ENCODE results near the gene POU2F2. TPM values are rescaled to one million over a fixed set of nuclear protein-coding genes. Genes with fewer than 3 reads are reported as not detected.

Gene POU2F2
- total and polyA plus RNA-seq, 3 experiments from 2014 or later, result 8.5 to 47.9 (median 46.7) TPM

DNA sequence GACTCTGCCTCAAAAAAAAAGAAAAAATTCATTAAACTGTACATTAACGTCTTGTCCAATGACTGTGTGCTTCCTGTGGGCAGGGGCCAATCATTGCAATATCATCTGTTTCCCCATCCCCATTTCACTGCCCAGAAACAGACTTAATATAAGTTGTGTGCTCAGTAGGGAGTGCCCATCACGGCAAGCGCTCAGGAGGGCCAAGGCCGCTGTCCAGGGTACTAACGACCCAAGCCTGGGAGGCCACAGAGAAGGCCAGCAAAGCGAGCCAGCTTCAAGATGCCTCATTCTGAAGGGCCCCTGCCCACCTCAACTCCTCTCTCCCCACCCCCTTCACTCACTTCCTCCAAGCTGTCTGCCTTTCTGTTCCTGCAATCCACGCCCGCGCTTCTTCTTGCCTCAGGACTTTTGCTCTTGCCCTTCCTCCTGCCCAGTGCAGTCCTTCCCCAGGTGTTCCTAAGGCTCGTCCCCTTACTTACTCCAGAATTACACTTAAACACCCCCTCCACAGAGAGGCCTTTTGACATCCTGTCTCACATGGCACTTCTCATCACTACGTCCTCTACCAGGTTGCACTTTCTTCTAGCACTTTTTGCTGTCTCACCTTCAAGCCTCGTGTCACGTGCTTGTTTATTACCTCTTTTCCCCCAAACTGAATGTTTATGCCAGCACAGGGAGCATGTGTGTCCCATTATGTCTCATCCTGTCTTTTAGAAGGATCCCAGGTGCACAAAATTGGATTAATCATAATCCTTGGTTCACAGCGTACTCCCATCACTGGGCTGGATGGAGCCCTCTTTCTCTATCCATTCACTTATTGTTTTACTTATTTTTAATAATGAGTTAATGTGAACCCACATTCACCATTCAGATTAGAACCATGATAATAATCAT, 11.3 kb upstream of the POU2F2 start:
- CTCF ChIA-PET, result no interaction called here
- Histone ChIP-seq H3K4me3 (ENCODE audit: low read length) (no peak overlapping the region), H3K9me3 (ENCODE audit: low read length) (no peaks in the 10 kb centered on the region), H3K36me3 (ENCODE audit: insufficient read depth, low read length) (no peaks in the 10 kb centered on the region), H3K27me3 (ENCODE audit: insufficient read depth, low read length, poor library complexity, severe bottlenecking) (no peaks in the 10 kb centered on the region), H3K4me1 (ENCODE audit: insufficient read depth, low read length) (peaks cover 11% of the 10 kb centered on the region), H3K27ac (ENCODE audit: low read depth, low read length) (no peak overlapping the region)
- Mint-ChIP-seq H3K4me3 (no peak overlapping the region), H3K27ac (peak overlapping the region in 2 of 8 donors; percentile 52 to 73), H3K9me3 (no peaks in the 10 kb centered on the region), H3K4me1 (peaks cover 12 to 23% (median 12%) of the 10 kb centered on the region in 3 donors), H3K27me3 (peaks cover 0 to 2% of the 10 kb centered on the region in 2 donors), H3K36me3 (peaks cover 0 to 6% (median 6%) of the 10 kb centered on the region in 3 donors)
- no peak for DNase-seq
- POLR2A ChIA-PET, result interaction anchor here (0.5 kb wide), 1 partner anchor 1337 kb away, joined by 3 read pairs; no protein-coding TSS in a partner anchor

- Mint-ChIP-seq H3K27me3 (no peaks in the 10 kb centered on the region), H3K27ac (peak overlapping the region in 1 of 8 donors; percentile 27), H3K36me3 (peaks cover 0 to 25% (median 11%) of the 10 kb centered on the region in 3 donors), H3K4me1 (peaks cover 10 to 16% (median 14%) of the 10 kb centered on the region in 3 donors), H3K9me3 (no peaks in the 10 kb centered on the region), H3K4me3 (no peak overlapping the region)
- no peaks in the 10 kb centered on the region for H3K27me3 ChIP-seq (ENCODE audit: insufficient read depth, low read length, poor library complexity, severe bottlenecking)
- DNase-seq, result no peak
- no peak overlapping the region for H3K4me3 ChIP-seq (ENCODE audit: low read length)
- CTCF ChIA-PET, result interaction anchor here (0.6 kb wide), 1 partner anchor 37 kb away, joined by 3 read pairs; no protein-coding TSS in a partner anchor
- H3K36me3 ChIP-seq (ENCODE audit: insufficient read depth, low read length), result no peaks in the 10 kb centered on the region
- POLR2A ChIA-PET, result no interaction called here
- peaks cover under 1% of the 10 kb centered on the region for H3K4me1 ChIP-seq (ENCODE audit: insufficient read depth, low read length)
- H3K9me3 ChIP-seq (ENCODE audit: low read length), result no peaks in the 10 kb centered on the region
- no peak overlapping the region for H3K27ac ChIP-seq (ENCODE audit: low read depth, low read length)
Observed at GRCh38 chr19:42140125-42140754, 8.0 kb upstream of the POU2F2 start.

- CTCF ChIA-PET, result interaction anchor here (0.9 to 6.2 kb wide), 6 partner anchors 25 to 304 kb away, joined by 3 to 46 read pairs (median 3); no protein-coding TSS in a partner anchor
- no peaks in the 10 kb centered on the region for H3K27me3 ChIP-seq (ENCODE audit: insufficient read depth, low read length, poor library complexity, severe bottlenecking)
- POLR2A ChIA-PET, result no interaction called here
- Mint-ChIP-seq H3K27ac (peak overlapping the region in 5 of 8 donors; percentile 38 to 72 (median 46)), H3K36me3 (peaks cover 0 to 31% (median 7%) of the 10 kb centered on the region in 3 donors), H3K27me3 (no peaks in the 10 kb centered on the region), H3K4me3 (peak overlapping the region in 2 of 7 donors; percentile 9 to 58), H3K9me3 (no peaks in the 10 kb centered on the region), H3K4me1 (peaks cover 48 to 65% (median 50%) of the 10 kb centered on the region in 3 donors)
- no peak for DNase-seq
- H3K27ac ChIP-seq (ENCODE audit: low read depth, low read length), result no peak overlapping the region
- no peak overlapping the region for H3K4me3 ChIP-seq (ENCODE audit: low read length)
- no peaks in the 10 kb centered on the region for H3K36me3 ChIP-seq (ENCODE audit: insufficient read depth, low read length)
- no peaks in the 10 kb centered on the region for H3K9me3 ChIP-seq (ENCODE audit: low read length)
- peaks cover 43% of the 10 kb centered on the region for H3K4me1 ChIP-seq (ENCODE audit: insufficient read depth, low read length)
Observed at GRCh38 chr19:42134535-42135070, 2.4 kb upstream of the POU2F2 start.

DNA sequence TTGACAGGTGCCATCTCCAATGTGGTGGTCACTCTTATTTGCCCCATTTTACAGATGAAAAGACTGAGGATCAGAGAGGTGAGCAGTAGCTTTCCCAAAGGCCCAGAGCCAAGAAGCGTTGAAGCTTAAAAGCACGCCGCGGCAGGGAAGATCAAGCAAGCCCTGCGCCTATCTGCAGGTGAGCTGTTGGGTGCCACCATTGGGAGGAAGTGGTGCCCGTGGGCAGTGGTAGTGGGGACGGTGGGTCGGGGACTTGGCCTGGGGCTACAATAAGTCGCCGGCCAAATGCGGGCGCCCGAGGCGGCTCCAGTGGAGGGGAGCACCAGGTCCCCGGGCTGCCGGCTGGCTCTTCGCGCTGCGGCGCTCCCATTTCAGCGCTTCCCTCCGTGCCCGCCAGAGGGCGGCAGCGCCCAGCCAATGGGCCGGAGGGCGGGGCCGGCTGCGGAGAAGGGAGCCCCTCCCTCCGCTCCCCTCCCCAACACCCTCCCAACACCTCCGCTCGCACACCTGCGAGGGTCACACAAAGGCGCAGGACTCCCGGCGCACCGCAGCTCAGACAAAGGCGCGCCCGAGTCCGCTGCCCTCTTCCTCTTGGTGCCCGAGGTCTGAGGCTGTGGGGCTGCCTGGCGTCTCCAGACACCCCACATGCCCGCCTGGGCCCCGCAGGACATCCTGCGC, 744 bp upstream of the POU2F2 start:
- Mint-ChIP-seq H3K4me1 (peaks cover 56 to 80% (median 63%) of the 10 kb centered on the region in 3 donors), H3K4me3 (peak overlapping the region; percentile 77 to 95 (median 87)), H3K9me3 (no peaks in the 10 kb centered on the region), H3K36me3 (peaks cover 0 to 25% (median 4%) of the 10 kb centered on the region in 3 donors), H3K27me3 (no peaks in the 10 kb centered on the region), H3K27ac (peak overlapping the region; percentile 72 to 97 (median 96))
- Histone ChIP-seq H3K27me3 (ENCODE audit: insufficient read depth, low read length, poor library complexity, severe bottlenecking) (no peaks in the 10 kb centered on the region), H3K9me3 (ENCODE audit: low read length) (no peaks in the 10 kb centered on the region), H3K4me3 (ENCODE audit: low read length) (peak overlapping the region; percentile 90), H3K27ac (ENCODE audit: low read depth, low read length) (peak overlapping the region; percentile 56), H3K4me1 (ENCODE audit: insufficient read depth, low read length) (peaks cover 43% of the 10 kb centered on the region), H3K36me3 (ENCODE audit: insufficient read depth, low read length) (no peaks in the 10 kb centered on the region)
- peak; percentile 79 to 86 (median 80) for DNase-seq
- ChIA-PET POLR2A (interaction anchor here (0.5 to 1.7 kb wide), 9 partner anchors 64 to 162 kb away, joined by 3 to 9 read pairs (median 4); partner anchors contain the start of gene GSK3A), CTCF (interaction anchor here (0.7 to 6.2 kb wide), 33 partner anchors 8 to 296 kb away, joined by 3 to 46 read pairs (median 4); partner anchors contain the start of genes DEDD2, ERF, GSK3A and PAFAH1B3)

GRCh38 chr19:42131149-42132029, 857 bp downstream of the POU2F2 start:
- CTCF ChIA-PET, result interaction anchor here (0.5 to 6.2 kb wide), 9 partner anchors 8 to 378 kb away, joined by 3 to 46 read pairs (median 6); partner anchors contain the start of gene ERF
- H3K4me3 ChIP-seq (ENCODE audit: low read length), result peak overlapping the region; percentile 90
- Mint-ChIP-seq H3K4me1 (peaks cover 61 to 88% (median 73%) of the 10 kb centered on the region in 3 donors), H3K9me3 (no peaks in the 10 kb centered on the region), H3K27me3 (no peaks in the 10 kb centered on the region), H3K27ac (peak overlapping the region; percentile 72 to 97 (median 90)), H3K4me3 (peak overlapping the region; percentile 77 to 95 (median 87)), H3K36me3 (peaks cover 0 to 16% (median 0%) of the 10 kb centered on the region in 3 donors)
- no peaks in the 10 kb centered on the region for H3K27me3 ChIP-seq (ENCODE audit: insufficient read depth, low read length, poor library complexity, severe bottlenecking)
- DNase-seq, result no peak
- H3K4me1 ChIP-seq (ENCODE audit: insufficient read depth, low read length), result peaks cover 43% of the 10 kb centered on the region
- no peak overlapping the region for H3K27ac ChIP-seq (ENCODE audit: low read depth, low read length)
- POLR2A ChIA-PET, result interaction anchor here (0.6 to 1.6 kb wide), 3 partner anchors 11 to 328 kb away, joined by 4 to 6 read pairs (median 5); no protein-coding TSS in a partner anchor
- H3K9me3 ChIP-seq (ENCODE audit: low read length), result no peaks in the 10 kb centered on the region
- H3K36me3 ChIP-seq (ENCODE audit: insufficient read depth, low read length), result no peaks in the 10 kb centered on the region

- no peaks in the 10 kb centered on the region for H3K27me3 Mint-ChIP-seq
- peak overlapping the region; percentile 8 to 91 (median 59) for H3K27ac Mint-ChIP-seq
- ChIA-PET POLR2A (no interaction called here), CTCF (interaction anchor here (1.6 kb wide), 1 partner anchor 149 kb away, joined by 4 read pairs; no protein-coding TSS in a partner anchor)
- no peaks in the 10 kb centered on the region for H3K9me3 Mint-ChIP-seq
- H3K4me1 Mint-ChIP-seq, result peaks cover 64 to 86% (median 72%) of the 10 kb centered on the region in 3 donors
- Histone ChIP-seq H3K27ac (ENCODE audit: low read depth, low read length) (no peak overlapping the region), H3K4me1 (ENCODE audit: insufficient read depth, low read length) (peaks cover 46% of the 10 kb centered on the region), H3K9me3 (ENCODE audit: low read length) (no peaks in the 10 kb centered on the region), H3K27me3 (ENCODE audit: insufficient read depth, low read length, poor library complexity, severe bottlenecking) (no peaks in the 10 kb centered on the region), H3K4me3 (ENCODE audit: low read length) (no peak overlapping the region), H3K36me3 (ENCODE audit: insufficient read depth, low read length) (no peaks in the 10 kb centered on the region)
- H3K4me3 Mint-ChIP-seq, result peak overlapping the region; percentile 44 to 92 (median 53)
- H3K36me3 Mint-ChIP-seq, result peaks cover 0 to 17% (median 0%) of the 10 kb centered on the region in 3 donors
- DNase-seq, result no peak
Observed at GRCh38 chr19:42130254-42130573, 2.0 kb downstream of the POU2F2 start.
